HS-5 (cell line): ENCODE data around the gene RALB.

Experiments used
- DNase-seq: peaks from one replicate; pipeline ENCODE4 v3.0.0-alpha.2; 2012; ENCODE audit warnings: low read depth

The RALB gene

GRCh38 chr2:120265006-120265405 lies 12.4 kb downstream of the RALB start:
- no peak for DNase-seq

GRCh38 chr2:120267348-120267747 lies 14.7 kb downstream of the RALB start:
- no peak for DNase-seq

- no peak for DNase-seq
These were observed 16.6 kb downstream of the RALB start for GRCh38 chr2:120269076-120269744.

- no peak for DNase-seq
These were observed 17.2 kb downstream of the RALB start for GRCh38 chr2:120269816-120270215.

GRCh38 chr2:120271711-120272379 lies 19.2 kb downstream of the RALB start:
- no peak for DNase-seq

GRCh38 chr2:120272763-120273481 lies 20.3 kb downstream of the RALB start:
- no peak for DNase-seq

- DNase-seq: no peak
These were observed 23.2 kb downstream of the RALB start for GRCh38 chr2:120275617-120276400.

- DNase-seq: no peak
These were observed 25.0 kb downstream of the RALB start for GRCh38 chr2:120277505-120278205.

- no peak for DNase-seq
These were observed 26.2 kb downstream of the RALB start for GRCh38 chr2:120278901-120279300.

GRCh38 chr2:120279708-120280107 lies 27.1 kb downstream of the RALB start:
- no peak for DNase-seq

GRCh38 chr2:120283649-120284048 lies 31.0 kb downstream of the RALB start:
- DNase-seq: no peak

GRCh38 chr2:120285056-120285455 lies 32.4 kb downstream of the RALB start:
- DNase-seq: no peak

GRCh38 chr2:120287183-120288015 lies 34.7 kb downstream of the RALB start:
- peak; percentile 92 for DNase-seq

- no peak for DNase-seq
These were observed 35.3 kb downstream of the RALB start for GRCh38 chr2:120288016-120288373.

GRCh38 chr2:120289221-120289906 lies 36.7 kb downstream of the RALB start:
- no peak for DNase-seq

- DNase-seq: no peak
These were observed 38.1 kb downstream of the RALB start for GRCh38 chr2:120290737-120291136.

GRCh38 chr2:120291401-120292311 lies 39.0 kb downstream of the RALB start:
- no peak for DNase-seq

GRCh38 chr2:120293096-120294007 lies 40.7 kb downstream of the RALB start:
- no peak for DNase-seq
